ENCODE measurements around the gene CITED1.
A peak's percentile ranks its signal among the peaks of the same experiment; 100 is the strongest.

The CITED1 gene

GRCh38 chrX:72270316-72270866 is 35.3 kb downstream of the CITED1 start:
- H3K9me3 ChIP-seq (ENCODE audit: low read depth, low read length), result no peaks in the 10 kb centered on the region
- no peak overlapping the region for H3K9ac ChIP-seq (ENCODE audit: insufficient read length)
- no peak overlapping the region for H3K27ac ChIP-seq
- no peak for DNase-seq (ENCODE audit: low read depth, low spot score)
- no peak overlapping the region for H3K4me3 ChIP-seq
- peaks cover 79% of the 10 kb centered on the region for H3K36me3 ChIP-seq (ENCODE audit: insufficient read depth, low read length)
- no peak for TF ChIP-seq FOXP2 (optimal IDR thresholded peaks at IDR 0.05; ENCODE audit: control extremely low read depth, extremely low read length, insufficient read depth)
- no peak for TF ChIP-seq EZH2 (IDR thresholded peaks at IDR 0.05)
- TF ChIP-seq POLR2AphosphoS5 (IDR thresholded peaks at IDR 0.05; ENCODE audit: borderline replicate concordance, low read depth, low read length), result peak; percentile 17; the same call in 1 of the 2 replicates

- no peak overlapping the region for H3K27ac ChIP-seq
- H3K4me3 ChIP-seq, result no peak overlapping the region
- no peak for DNase-seq (ENCODE audit: low read depth, low spot score)
- TF ChIP-seq POLR2AphosphoS5 (IDR thresholded peaks at IDR 0.05; ENCODE audit: borderline replicate concordance, low read depth, low read length) (no peak; the same call in 1 of the 2 replicates), FOXP2 (optimal IDR thresholded peaks at IDR 0.05; ENCODE audit: control extremely low read depth, extremely low read length, insufficient read depth) (no peak), EZH2 (IDR thresholded peaks at IDR 0.05) (no peak)
- peaks cover 73% of the 10 kb centered on the region for H3K36me3 ChIP-seq (ENCODE audit: insufficient read depth, low read length)
- H3K9me3 ChIP-seq (ENCODE audit: low read depth, low read length), result no peaks in the 10 kb centered on the region
- H3K9ac ChIP-seq (ENCODE audit: insufficient read length), result no peak overlapping the region
Measured at GRCh38 chrX:72269671-72270251, 36.0 kb downstream of the CITED1 start.

DNA sequence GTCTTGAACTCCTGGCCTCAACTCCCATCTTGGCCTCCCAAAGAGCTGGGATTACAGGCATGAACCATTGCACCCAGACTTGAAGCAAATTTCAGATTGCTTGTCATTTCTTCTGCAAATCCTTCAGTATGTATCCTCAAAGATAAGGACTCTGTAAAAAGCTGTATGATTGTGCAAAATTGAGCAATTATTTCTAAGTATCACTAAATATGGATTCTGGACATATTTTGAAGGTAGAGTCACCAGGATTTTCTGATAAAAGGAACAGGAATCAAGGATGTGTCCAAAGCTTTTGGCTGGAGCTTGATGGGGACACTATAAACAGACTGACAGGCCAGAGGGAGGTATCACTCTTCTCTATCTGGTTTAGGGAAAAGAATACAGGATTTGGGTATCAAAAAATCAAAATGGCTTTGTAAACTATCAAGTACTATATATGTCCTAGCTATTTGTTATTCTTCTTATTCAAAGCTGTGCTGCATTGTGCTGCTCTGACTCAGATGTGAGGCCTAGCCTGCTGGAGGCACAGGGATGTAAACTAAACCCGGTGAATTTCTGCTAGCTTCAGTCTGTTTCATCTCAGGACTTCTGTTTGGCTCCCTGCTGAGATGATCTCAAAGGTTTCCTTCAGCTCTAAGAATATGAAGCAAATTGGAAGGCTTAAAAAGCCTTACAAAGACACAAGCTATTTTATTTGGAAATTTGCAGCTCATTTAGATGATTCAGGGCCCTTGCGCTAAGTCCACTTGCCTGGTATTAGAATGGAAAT is 36.9 kb downstream of the CITED1 start:
- no peak overlapping the region for H3K27ac ChIP-seq
- TF ChIP-seq FOXP2 (optimal IDR thresholded peaks at IDR 0.05; ENCODE audit: control extremely low read depth, extremely low read length, insufficient read depth) (no peak), EZH2 (IDR thresholded peaks at IDR 0.05) (no peak), POLR2AphosphoS5 (IDR thresholded peaks at IDR 0.05; ENCODE audit: borderline replicate concordance, low read depth, low read length) (no peak; the same call in 1 of the 2 replicates)

GRCh38 chrX:72265263-72265662 is 40.5 kb downstream of the CITED1 start:
- no peak overlapping the region for H3K9ac ChIP-seq (ENCODE audit: insufficient read length)
- TF ChIP-seq POLR2AphosphoS5 (IDR thresholded peaks at IDR 0.05; ENCODE audit: borderline replicate concordance, low read depth, low read length) (no peak), EZH2 (IDR thresholded peaks at IDR 0.05) (no peak)
- no peak overlapping the region for H3K27ac ChIP-seq
- no peak overlapping the region for H3K4me3 ChIP-seq
- no peak for DNase-seq (ENCODE audit: low read depth, low spot score)
- peaks cover 30% of the 10 kb centered on the region for H3K36me3 ChIP-seq (ENCODE audit: insufficient read depth, low read length)
- H3K9me3 ChIP-seq (ENCODE audit: low read depth, low read length), result no peaks in the 10 kb centered on the region

More for the DNA sequence above, 36.9 kb downstream of the CITED1 start:
- Histone ChIP-seq H3K4me3 (no peak overlapping the region), H3K36me3 (ENCODE audit: insufficient read depth, low read length) (peaks cover 63% of the 10 kb centered on the region), H3K9me3 (ENCODE audit: low read depth, low read length) (no peaks in the 10 kb centered on the region), H3K9ac (ENCODE audit: insufficient read length) (no peak overlapping the region)
- no peak for DNase-seq (ENCODE audit: low read depth, low spot score)

- Histone ChIP-seq H3K36me3 (ENCODE audit: insufficient read depth, low read length) (no peaks in the 10 kb centered on the region; the same call in 1 of the 2 replicates), H3K9me3 (ENCODE audit: low read depth, low read length) (no peaks in the 10 kb centered on the region), H3K4me3 (no peak overlapping the region), H3K27ac (no peak overlapping the region), H3K9ac (ENCODE audit: insufficient read length) (no peak overlapping the region)
- no peak for DNase-seq (ENCODE audit: low read depth, low spot score)
- no peak for TF ChIP-seq EZH2 (IDR thresholded peaks at IDR 0.05)
- TF ChIP-seq FOXP2 (optimal IDR thresholded peaks at IDR 0.05; ENCODE audit: control extremely low read depth, extremely low read length, insufficient read depth), result no peak
Measured at GRCh38 chrX:72262077-72262476, 43.6 kb downstream of the CITED1 start.

DNA sequence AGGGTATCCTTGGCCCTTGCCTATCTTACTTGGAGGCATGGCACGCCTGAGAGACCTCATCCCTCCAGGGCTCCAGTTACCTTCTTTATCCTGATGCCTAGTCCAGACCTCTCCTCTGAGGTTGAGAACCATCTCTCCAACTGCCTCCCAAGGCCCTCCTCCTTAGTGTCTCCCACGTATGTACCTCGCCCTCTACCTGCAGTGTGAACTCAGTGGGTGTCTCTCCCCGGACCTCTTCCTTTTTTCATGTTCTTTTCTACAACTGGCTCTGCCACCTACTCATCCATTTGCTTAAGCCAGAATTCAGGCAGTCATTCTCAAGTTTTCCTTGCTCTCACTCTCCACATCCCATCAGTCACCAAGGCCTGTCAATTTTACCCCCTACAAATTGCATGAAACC is 45.3 kb downstream of the CITED1 start:
- H3K27ac ChIP-seq, result no peak overlapping the region
- no peaks in the 10 kb centered on the region for H3K36me3 ChIP-seq (ENCODE audit: insufficient read depth, low read length)
- DNase-seq (ENCODE audit: low read depth, low spot score), result no peak
- no peaks in the 10 kb centered on the region for H3K9me3 ChIP-seq (ENCODE audit: low read depth, low read length)
- no peak overlapping the region for H3K9ac ChIP-seq (ENCODE audit: insufficient read length)
- TF ChIP-seq POLR2AphosphoS5 (IDR thresholded peaks at IDR 0.05; ENCODE audit: borderline replicate concordance, low read depth, low read length) (no peak), EZH2 (IDR thresholded peaks at IDR 0.05) (no peak), FOXP2 (optimal IDR thresholded peaks at IDR 0.05; ENCODE audit: control extremely low read depth, extremely low read length, insufficient read depth) (no peak)
- no peak overlapping the region for H3K4me3 ChIP-seq

DNA sequence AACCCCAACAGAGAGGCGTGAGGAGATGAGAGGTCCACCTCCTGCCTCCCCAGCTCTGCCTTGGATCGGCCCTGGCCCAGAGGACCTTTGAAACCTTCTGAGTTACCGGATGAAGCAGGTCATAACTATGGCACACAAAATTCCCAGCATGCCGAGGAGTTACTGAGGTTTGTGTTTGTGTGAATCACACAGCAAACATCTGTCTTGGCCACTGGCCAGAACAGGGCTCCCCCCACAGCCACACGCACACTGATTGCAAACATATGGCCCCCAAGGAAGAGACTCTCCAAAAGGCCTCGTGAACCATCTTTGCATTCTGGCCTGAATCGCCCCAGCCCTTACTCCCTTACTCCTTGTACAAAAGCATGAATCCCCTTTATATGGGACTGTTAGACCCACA is 47.5 kb downstream of the CITED1 start:
- Histone ChIP-seq H3K9ac (ENCODE audit: insufficient read length) (no peak overlapping the region), H3K36me3 (ENCODE audit: insufficient read depth, low read length) (no peaks in the 10 kb centered on the region), H3K9me3 (ENCODE audit: low read depth, low read length) (no peaks in the 10 kb centered on the region), H3K4me3 (no peak overlapping the region), H3K27ac (no peak overlapping the region)
- no peak for DNase-seq (ENCODE audit: low read depth, low spot score)
- no peak for TF ChIP-seq EZH2 (IDR thresholded peaks at IDR 0.05)
- TF ChIP-seq POLR2AphosphoS5 (IDR thresholded peaks at IDR 0.05; ENCODE audit: borderline replicate concordance, low read depth, low read length), result no peak
- TF ChIP-seq FOXP2 (optimal IDR thresholded peaks at IDR 0.05; ENCODE audit: control extremely low read depth, extremely low read length, insufficient read depth), result no peak

GRCh38 chrX:72255864-72256263 is 49.9 kb downstream of the CITED1 start:
- H3K9ac ChIP-seq (ENCODE audit: insufficient read length), result no peak overlapping the region
- H3K36me3 ChIP-seq (ENCODE audit: insufficient read depth, low read length), result no peaks in the 10 kb centered on the region
- TF ChIP-seq POLR2AphosphoS5 (IDR thresholded peaks at IDR 0.05; ENCODE audit: borderline replicate concordance, low read depth, low read length), result no peak
- no peak for TF ChIP-seq FOXP2 (optimal IDR thresholded peaks at IDR 0.05; ENCODE audit: control extremely low read depth, extremely low read length, insufficient read depth)
- TF ChIP-seq EZH2 (IDR thresholded peaks at IDR 0.05), result no peak
- H3K27ac ChIP-seq, result no peak overlapping the region
- DNase-seq (ENCODE audit: low read depth, low spot score), result no peak
- H3K4me3 ChIP-seq, result no peak overlapping the region
- H3K9me3 ChIP-seq (ENCODE audit: low read depth, low read length), result no peaks in the 10 kb centered on the region

Data from SK-N-MC (cell line).